ENCODE results near the gene RPS6KC1. TPM values are rescaled to one million over a fixed set of nuclear protein-coding genes. Genes with fewer than 3 reads are reported as not detected.

RPS6KC1 gene
- total and polyA plus RNA-seq, 9 of the 15 experiments (the other 6 are each of a cell fraction or from before 2014, with no cell fraction given) = 4.3 to 34.6 (median 20.9) TPM

DNA sequence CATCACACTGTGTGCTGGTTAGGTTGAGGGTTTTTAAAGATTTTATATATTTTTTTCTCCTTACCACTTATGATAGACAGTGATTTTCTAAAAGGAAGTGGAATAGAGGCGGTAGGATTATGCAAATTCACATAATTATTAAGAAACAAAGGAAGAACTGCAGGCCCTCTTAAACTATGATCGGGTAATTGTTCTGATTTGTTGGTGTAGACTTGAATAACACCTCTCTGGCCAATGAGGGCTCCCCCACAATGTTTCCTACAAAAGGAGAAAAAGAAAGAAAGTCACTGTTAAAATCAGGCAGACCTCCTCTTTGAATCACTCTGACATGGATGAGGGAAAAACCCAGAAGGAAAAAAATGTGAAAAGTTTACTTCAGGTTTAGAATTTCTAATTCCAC is 241.6 kb downstream of the RPS6KC1 start:
- Histone ChIP-seq H3K27me3 (ENCODE audit: control insufficient read depth in 2 of 2, insufficient read depth in 2 of 2, low read length in 2 of 2) (no peaks in the 10 kb centered on the region), H3K9me1 (ENCODE audit: control insufficient read depth, insufficient read depth, low read length) (no peaks in the 10 kb centered on the region), H3K36me3 (ENCODE audit: control insufficient read depth, insufficient read depth, low read length) (no peaks in the 10 kb centered on the region), H4K20me1 (replicated peaks; ENCODE audit: control insufficient read depth, insufficient read depth, low read length) (no peaks in the 10 kb centered on the region), H3K4me2 (ENCODE audit: insufficient read depth, low read length) (no peak overlapping the region), H3K9me3 (replicated peaks; ENCODE audit: control insufficient read depth, insufficient read depth, low read depth, low read length) (no peaks in the 10 kb centered on the region), H3K4me1 (replicated peaks in 1 of 2; ENCODE audit: control insufficient read depth in 2 of 2, insufficient read depth in 2 of 2, low read length in 2 of 2) (peaks cover 2 to 12% of the 10 kb centered on the region in 2 experiments; a peak in 4 of 5 replicates), H2AFZ (ENCODE audit: low read depth, low read length) (no peak overlapping the region), H3K79me2 (ENCODE audit: control insufficient read depth, insufficient read depth, low read length) (no peaks in the 10 kb centered on the region), H3K4me3 (no peak overlapping the region), H3K9ac (ENCODE audit: insufficient read depth in 1 of 2, low read depth in 2 of 2, low read length in 2 of 2) (no peak overlapping the region), H3K27ac (ENCODE audit: extremely low read depth, low read depth, low read length) (no peak overlapping the region)
- TF ChIP-seq BACH1 (tag; IDR thresholded peaks at IDR 0.05) = no peak
- TF ChIP-seq KAT7 (CRISPR knock-in tag; IDR thresholded peaks at IDR 0.05; ENCODE audit: borderline replicate concordance) = no peak
- no peak for TF ChIP-seq ZBTB17 (CRISPR knock-in tag; IDR thresholded peaks at IDR 0.05)
- no peak for TF ChIP-seq CC2D1A (IDR thresholded peaks at IDR 0.05)
- TF ChIP-seq PCBP2 (IDR thresholded peaks at IDR 0.05; ENCODE audit: low read depth, low read length, poor library complexity, severe bottlenecking) = no peak
- TF ChIP-seq, protein P1, sequence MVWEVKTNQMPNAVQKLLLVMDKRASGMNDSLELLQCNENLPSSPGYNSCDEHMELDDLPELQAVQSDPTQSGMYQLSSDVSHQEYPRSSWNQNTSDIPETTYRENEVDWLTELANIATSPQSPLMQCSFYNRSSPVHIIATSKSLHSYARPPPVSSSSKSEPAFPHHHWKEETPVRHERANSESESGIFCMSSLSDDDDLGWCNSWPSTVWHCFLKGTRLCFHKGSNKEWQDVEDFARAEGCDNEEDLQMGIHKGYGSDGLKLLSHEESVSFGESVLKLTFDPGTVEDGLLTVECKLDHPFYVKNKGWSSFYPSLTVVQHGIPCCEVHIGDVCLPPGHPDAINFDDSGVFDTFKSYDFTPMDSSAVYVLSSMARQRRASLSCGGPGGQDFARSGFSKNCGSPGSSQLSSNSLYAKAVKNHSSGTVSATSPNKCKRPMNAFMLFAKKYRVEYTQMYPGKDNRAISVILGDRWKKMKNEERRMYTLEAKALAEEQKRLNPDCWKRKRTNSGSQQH (CRISPR knock-in tag; IDR thresholded peaks at IDR 0.05) = no peak
- no peak for TF ChIP-seq KLF6 (CRISPR knock-in tag; IDR thresholded peaks at IDR 0.05; ENCODE audit: borderline replicate concordance)
- TF ChIP-seq SMAD4 (CRISPR knock-in tag; conservative IDR thresholded peaks at IDR 0.05) = no peak
- no peak for TF ChIP-seq ZKSCAN1 (IDR thresholded peaks at IDR 0.05; ENCODE audit: low read depth, low read length)
- no peak for TF ChIP-seq L3MBTL2 (IDR thresholded peaks at IDR 0.05)
- no peak for TF ChIP-seq POLR2A (conservative IDR thresholded peaks at IDR 0.05)
- 20% methylated on average over 2 of the region's 2 CpGs for WGBS (ENCODE audit: insufficient coverage, low coverage, missing lambda C conversion rate)
- ATAC-seq (no peak), FAIRE-seq (no peak), DNase-seq (ENCODE audit: extremely low read depth in 1 of 4, low spot score in 3 of 4) (no peak)
- intact Hi-C loops (cut with micrococcal nuclease) = no loop called here
- no TSS peak for BruUV-seq (replicated peaks)
- ChIA-PET POLR2A (interaction anchor here (1.1 kb wide), 1 partner anchor 10 kb away, joined by 3 read pairs; no protein-coding TSS in a partner anchor), CTCF (ENCODE audit: low intra/inter-chr PET ratio) (no interaction called here)
- in situ Hi-C loops (cut with MboI) = no loop called here

Measured in K562 (cell line).